GM18520 (cell line): Measurements from ENCODE around the gene SMAD1.
A peak's percentile ranks its signal among the peaks of the same experiment; 100 is the strongest.

ENCODE experiments used
- ATAC-seq: cut with Tn5 transposase; IDR thresholded peaks from one replicate; pipeline ENCODE4 v1.9.1; 2021; ENCODE audit not compliant: unreplicated experiment

SMAD1 gene

DNA sequence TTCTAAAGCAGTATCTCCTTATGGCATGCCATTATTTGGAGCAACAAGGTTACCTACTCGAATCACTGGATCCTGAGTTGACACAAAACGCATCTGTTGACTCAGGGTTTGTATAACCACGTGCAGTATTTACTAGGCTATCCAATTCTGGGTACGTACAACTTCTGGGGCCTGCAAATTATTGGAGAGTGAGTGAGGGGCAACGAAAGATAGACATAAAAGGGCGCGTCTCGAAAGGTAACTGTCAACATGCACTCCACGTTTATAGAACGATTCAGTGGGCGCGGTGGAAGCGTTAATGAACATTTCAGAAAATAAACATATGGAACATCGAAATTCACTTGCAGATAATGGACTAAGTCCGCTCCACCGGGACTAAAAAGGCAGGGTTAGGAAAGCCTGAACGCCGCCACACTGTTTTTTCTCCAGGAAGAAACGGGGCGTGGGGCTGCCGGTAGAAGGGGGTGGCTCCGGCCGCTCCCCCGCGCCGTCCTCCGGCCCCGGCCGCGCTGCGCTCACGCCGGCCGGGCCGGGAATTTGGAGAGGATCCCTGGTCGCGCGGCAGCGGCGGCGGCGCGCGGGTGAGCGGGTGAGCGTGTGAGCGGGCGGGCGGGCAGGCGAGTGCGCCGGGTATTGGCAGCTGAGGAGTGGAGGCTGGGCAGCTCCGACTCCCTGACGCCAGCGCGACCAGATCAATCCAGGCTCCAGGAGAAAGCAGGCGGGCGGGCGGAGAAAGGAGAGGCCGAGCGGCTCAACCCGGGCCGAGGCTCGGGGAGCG, at the start of gene SMAD1:
SMAD1 (plus strand) TSS at position 690 of the 778 bp plus-strand sequence. CDS start 32,761 bp downstream, outside the sequence.
- no peak for ATAC-seq

DNA sequence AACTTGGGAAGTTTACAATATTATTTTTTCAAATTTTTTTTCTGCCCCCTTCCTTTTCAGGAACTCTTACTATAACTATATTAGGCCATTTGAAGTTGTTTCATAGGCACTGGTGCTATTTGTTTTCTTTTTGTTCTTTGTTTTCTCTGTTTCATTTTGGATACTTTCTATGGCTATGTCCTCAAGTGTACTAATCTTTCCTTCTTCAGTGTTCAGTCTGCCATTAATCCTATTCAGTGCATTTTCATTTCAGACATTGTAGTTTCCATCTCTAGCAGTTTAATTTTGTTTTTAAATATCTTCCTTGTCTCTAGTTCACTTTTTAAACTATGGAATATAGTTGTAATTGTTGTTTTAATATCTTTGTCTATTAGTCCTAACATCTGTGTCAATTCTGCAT, 48.0 kb upstream of the SMAD1 start:
- ATAC-seq, result no peak

GRCh38 chr4:145435646-145436045, 46.0 kb upstream of the SMAD1 start:
- no peak for ATAC-seq

GRCh38 chr4:145436114-145436513, 45.5 kb upstream of the SMAD1 start:
- no peak for ATAC-seq

GRCh38 chr4:145436796-145437195, 44.9 kb upstream of the SMAD1 start:
- no peak for ATAC-seq

GRCh38 chr4:145437466-145437865, 44.2 kb upstream of the SMAD1 start:
- no peak for ATAC-seq

GRCh38 chr4:145438298-145438697, 43.4 kb upstream of the SMAD1 start:
- ATAC-seq, result no peak

DNA sequence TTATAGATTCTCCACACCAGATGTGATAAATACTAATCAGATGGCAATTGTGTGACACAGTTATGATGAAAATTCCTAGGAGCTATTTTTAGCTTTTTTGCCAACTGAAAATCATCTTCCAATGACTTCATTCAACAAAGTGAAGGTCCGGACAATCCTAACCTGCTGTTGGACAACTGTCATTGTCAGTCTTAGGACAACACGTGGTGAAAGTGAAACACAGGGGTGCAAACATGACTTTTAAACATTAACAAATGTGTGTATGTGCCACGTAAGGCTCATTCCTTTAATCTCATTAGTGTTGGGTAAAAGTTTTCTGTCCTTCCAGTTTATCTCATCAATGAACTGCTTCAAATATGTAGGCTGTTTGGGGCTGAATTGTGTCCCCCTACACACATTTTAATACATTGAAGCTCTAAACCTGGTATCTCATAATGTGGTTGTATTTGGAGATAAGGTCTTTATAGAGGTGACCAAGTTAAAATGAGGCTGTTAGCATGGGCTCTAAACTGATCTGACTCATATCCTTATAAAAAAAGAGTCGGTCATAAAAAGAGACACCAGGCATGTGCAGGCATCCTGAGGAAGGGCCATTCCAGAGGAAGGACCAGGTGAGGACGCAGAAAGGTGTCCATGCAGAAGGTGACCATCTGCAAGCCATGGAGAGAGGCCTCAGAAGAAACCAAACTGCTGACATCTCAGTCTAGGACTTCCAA, 41.2 kb upstream of the SMAD1 start:
- ATAC-seq, result no peak

DNA sequence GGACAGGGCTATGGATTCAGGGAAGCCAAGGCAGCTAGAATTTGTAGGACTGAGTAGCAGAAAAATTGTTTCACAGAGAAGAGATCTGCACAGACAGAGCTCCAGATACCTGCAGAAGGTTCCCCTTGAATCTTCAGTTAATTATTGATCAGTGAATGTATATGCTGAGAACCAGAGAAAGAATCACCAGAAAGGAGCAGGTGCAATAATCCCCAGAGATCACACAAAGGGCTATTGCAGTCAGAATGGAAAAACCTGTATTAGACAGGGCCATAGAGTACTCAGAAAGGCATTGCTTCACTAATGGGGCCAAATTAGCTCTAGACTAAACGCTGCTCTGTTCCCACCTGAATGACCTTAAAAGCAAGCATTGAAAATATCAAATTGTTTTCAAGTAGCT, 35.5 kb upstream of the SMAD1 start:
- peak; percentile 88 for ATAC-seq

DNA sequence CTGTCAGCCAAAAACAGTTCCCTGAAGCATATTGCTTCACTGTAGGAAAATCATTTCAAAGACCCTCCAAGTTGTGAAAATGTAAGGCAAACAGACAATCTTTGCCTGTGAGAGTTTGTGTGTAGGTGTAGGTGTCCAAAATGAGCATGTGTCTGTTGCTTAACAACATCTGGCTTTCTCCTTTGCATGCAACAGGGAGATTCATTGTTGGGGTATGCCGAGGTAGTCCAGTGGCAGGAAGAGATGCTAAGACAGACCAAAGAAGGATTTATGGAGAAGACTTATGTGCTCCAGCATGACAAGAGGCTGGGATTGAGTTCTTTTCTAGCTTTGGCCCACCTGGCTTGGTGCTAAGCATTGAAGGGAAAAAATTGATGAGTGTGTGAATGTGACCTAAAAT, 29.8 kb upstream of the SMAD1 start:
- no peak for ATAC-seq

DNA sequence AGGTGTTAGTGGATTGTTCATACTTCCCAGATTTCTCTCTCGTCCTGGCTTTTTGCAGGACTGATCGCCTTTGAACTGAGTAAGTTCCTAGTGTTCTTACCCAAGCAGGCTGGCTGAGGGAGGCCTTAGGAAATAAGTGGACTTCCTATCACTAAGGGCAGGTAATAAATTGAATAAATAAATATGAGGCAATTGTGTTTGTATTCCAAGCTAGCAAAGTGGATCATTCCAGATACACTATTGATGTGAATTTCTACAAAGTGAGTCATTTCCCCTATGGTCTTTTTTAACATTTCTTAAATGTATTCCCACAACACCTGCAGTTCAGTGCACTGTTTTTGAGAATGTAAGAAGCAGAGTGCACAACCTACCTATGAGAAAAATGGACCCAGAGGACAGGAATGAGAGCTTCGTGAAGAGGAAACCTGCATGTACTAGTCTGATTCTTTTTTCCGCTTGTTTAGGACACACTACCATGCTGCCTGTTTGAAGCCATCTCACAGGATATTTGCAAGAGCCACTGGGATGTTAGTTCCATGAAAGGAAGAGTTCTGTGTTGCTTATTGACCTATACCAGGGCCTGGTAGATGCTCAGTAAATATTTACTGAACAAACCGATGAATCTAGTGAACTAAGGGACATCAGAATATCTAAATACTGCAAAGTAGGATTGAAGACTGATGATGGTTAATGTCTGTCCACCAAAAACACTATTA, 29.0 kb upstream of the SMAD1 start:
- no peak for ATAC-seq

DNA sequence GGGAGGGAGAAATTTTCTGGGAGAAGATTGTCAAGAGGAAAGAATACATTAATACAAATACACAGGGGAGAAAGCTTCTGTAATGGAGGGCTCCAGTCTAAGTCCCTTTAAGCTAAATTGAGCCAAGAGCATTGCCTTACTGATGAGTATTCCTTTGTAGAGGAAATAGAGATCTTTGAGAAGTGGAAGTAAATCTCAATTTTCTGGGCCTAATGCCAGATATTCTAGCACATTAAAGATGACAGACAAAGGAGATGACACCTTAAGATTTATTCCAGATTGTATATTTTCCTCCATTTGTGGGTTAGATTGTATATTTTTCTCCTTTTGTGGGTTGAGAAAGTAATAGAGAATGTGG, 28.5 kb upstream of the SMAD1 start:
- no peak for ATAC-seq

- no peak for ATAC-seq
Measured at GRCh38 chr4:145473203-145473602, 8.4 kb upstream of the SMAD1 start.

GRCh38 chr4:145480257-145480656, 1.4 kb upstream of the SMAD1 start:
- ATAC-seq, result peak; percentile 26

DNA sequence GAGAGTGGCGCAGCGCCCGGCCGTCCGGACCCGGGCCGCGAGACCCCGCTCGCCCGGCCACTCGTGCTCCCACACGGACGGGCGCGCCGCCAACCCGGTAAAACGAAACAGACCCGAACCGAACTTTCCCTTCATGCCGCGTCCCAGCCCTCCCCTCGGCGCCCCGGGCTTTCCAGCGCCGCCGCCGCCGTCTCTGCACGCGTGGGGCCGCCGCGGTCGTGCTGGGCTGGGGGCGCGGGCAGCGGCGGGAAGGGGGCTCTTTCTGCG, 222 bp downstream of the SMAD1 start:
- ATAC-seq, result no peak

GRCh38 chr4:145482209-145483037, 770 bp downstream of the SMAD1 start:
- ATAC-seq, result no peak

GRCh38 chr4:145483514-145483913, 1.9 kb downstream of the SMAD1 start:
- ATAC-seq, result no peak

DNA sequence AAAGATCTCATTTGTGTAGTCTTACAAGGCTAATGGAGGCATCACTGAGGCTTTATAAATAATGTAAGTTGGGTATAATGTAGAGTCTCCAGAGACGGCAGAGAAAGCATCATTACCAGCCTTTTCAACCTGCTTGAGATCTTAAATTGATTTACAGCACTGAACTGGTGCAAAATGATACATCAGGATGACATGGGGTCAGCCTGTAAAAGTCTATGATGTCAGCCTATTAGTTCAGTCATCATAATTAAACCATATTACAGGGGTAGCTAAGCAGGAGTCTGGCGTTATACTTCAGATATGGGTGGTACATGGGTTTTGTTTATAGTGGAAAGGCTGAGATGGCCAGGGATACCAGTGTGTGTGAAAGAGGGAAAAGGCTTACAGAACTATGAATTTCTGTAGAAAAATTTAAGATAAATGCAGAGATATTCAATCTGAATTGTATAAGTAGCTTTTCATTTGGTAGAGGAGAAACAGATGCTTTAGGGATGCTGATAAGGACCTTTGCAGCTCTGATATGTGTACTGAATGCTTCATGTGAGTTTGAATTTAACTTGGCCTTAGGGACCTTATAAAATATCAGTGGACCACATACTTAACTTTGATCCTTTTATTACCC, 2.7 kb downstream of the SMAD1 start:
- ATAC-seq, result no peak

GRCh38 chr4:145485120-145485519, 3.5 kb downstream of the SMAD1 start:
- ATAC-seq, result no peak

DNA sequence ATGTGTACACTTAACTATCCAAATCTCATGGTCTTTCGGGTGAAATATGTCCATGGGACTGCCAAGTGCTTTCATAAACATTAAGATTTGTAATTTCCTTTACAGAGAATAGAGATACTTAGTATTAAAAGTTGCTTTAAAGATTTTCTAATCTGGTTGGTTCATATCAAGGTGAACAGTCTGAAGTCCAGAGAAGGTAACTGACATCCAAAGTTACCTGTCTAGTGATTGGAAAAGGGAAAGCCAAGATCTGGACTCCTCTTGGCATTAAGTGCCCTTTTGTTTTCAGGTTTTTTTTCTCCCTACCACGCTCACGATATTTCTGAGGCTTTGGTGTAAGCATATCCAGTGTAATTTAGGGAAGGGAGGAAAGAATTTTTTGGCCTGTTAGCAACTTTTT, 5.0 kb downstream of the SMAD1 start:
- ATAC-seq, result no peak

GRCh38 chr4:145487631-145488030, 6.0 kb downstream of the SMAD1 start:
- peak; percentile 93 for ATAC-seq
